HFF-Myc (cell line): Measurements from ENCODE around the gene FBXW7.

Experiments used
- DNase-seq: peaks from one replicate; pipeline ENCODE4 v3.0.0-alpha.2; 2011; ENCODE audit warnings: low read depth; ENCODE audit errors: extremely low read depth
- H3K4me3 ChIP-seq: replicated peaks from 2 replicates; pipeline ENCODE4 v1.5.1; 2011; ENCODE audit warnings: low read depth, mild to moderate bottlenecking, control low read depth, low read length
- CTCF ChIP-seq: IDR thresholded peaks from 2 replicates; pipeline ENCODE4 v1.5.1; 2012; ENCODE audit warnings: mild to moderate bottlenecking, low read depth, low read length, control low read depth; ENCODE audit errors: missing control alignments

FBXW7 gene

GRCh38 chr4:152577708-152578396, 42.0 kb upstream of the FBXW7 start:
- DNase-seq = no peak
- TF ChIP-seq CTCF = no peak
- H3K4me3 ChIP-seq = no peak overlapping the region

GRCh38 chr4:152575533-152575932, 39.6 kb upstream of the FBXW7 start:
- no peak overlapping the region for H3K4me3 ChIP-seq
- no peak for DNase-seq
- TF ChIP-seq CTCF = no peak

- no peak for DNase-seq
- no peak for TF ChIP-seq CTCF
- no peak overlapping the region for H3K4me3 ChIP-seq
These were observed 38.0 kb upstream of the FBXW7 start for GRCh38 chr4:152573861-152574260.

- no peak overlapping the region for H3K4me3 ChIP-seq
- TF ChIP-seq CTCF = no peak
- no peak for DNase-seq
These were observed 36.7 kb upstream of the FBXW7 start for GRCh38 chr4:152572417-152573086.

- TF ChIP-seq CTCF = no peak
- no peak for DNase-seq
- H3K4me3 ChIP-seq = no peak overlapping the region
These were observed 35.9 kb upstream of the FBXW7 start for GRCh38 chr4:152571770-152572169.

GRCh38 chr4:152571296-152571695, 35.4 kb upstream of the FBXW7 start:
- TF ChIP-seq CTCF = no peak
- DNase-seq = no peak
- no peak overlapping the region for H3K4me3 ChIP-seq
